DOHH2 (cell line): Measurements from ENCODE around the gene DMAC2.

Source experiments
- H3F3A ChIP-seq: fragments of 200-600 bp; sonication (generic), shearing (Covaris generic); 2 replicates; pipeline ENCODE4 v1.6.0; 2016; ENCODE audit warnings: antibody characterized with exemption, mild to moderate bottlenecking; ENCODE audit not compliant: control insufficient read depth, insufficient read depth
- H3K27ac ChIP-seq: fragments of 200-600 bp; sonication (generic); 2 replicates; pipeline ENCODE4 v1.5.1; 2014; ENCODE audit warnings: low read depth, mild to moderate bottlenecking, low read length, moderate library complexity
- H3K27me3 ChIP-seq: fragments of 200-600 bp; sonication (generic); 2 replicates; pipeline ENCODE4 v1.6.1; 2014; ENCODE audit warnings: mild to moderate bottlenecking, low read length, mixed read lengths; ENCODE audit not compliant: control insufficient read depth
- H3K36me3 ChIP-seq: fragments of 200-600 bp; sonication (generic); 2 replicates; pipeline ENCODE4 v1.6.1; 2014; ENCODE audit warnings: mild to moderate bottlenecking, low read length, moderate library complexity, mixed read lengths; ENCODE audit not compliant: control insufficient read depth
- H3K4me1 ChIP-seq: fragments of 200-600 bp; sonication (generic); 2 replicates; pipeline ENCODE4 v1.6.1; 2014; ENCODE audit warnings: mild to moderate bottlenecking, low read length, mixed read lengths; ENCODE audit not compliant: control insufficient read depth
- H3K4me2 ChIP-seq: fragments of 200-600 bp; sonication (generic); 2 replicates; pipeline ENCODE4 v1.6.0; 2014; ENCODE audit warnings: mild to moderate bottlenecking, low read length, moderate library complexity
- H3K4me3 ChIP-seq: fragments of 200-600 bp; sonication (generic); 2 replicates; pipeline ENCODE4 v1.5.1; 2014; ENCODE audit warnings: mild to moderate bottlenecking, low read length, mixed read lengths
- H3K79me2 ChIP-seq: fragments of 200-600 bp; sonication (generic); 2 replicates; pipeline ENCODE4 v1.6.1; 2014; ENCODE audit warnings: mild to moderate bottlenecking, low read length, mixed read lengths; ENCODE audit not compliant: control insufficient read depth
- H3K9me2 ChIP-seq: fragments of 200-600 bp; sonication (generic); replicated peaks from 2 replicates; pipeline ENCODE4 v1.6.1; 2014; ENCODE audit warnings: mild to moderate bottlenecking, low read length, mixed read lengths; ENCODE audit not compliant: control insufficient read depth
- H3K9me3 ChIP-seq: fragments of 200-600 bp; sonication (generic); 2 replicates; pipeline ENCODE4 v1.6.1; 2014; ENCODE audit warnings: antibody characterized with exemption, low read length, mixed read lengths; ENCODE audit not compliant: control insufficient read depth, insufficient read depth
- H4K20me1 ChIP-seq: fragments of 200-600 bp; sonication (generic); 2 replicates; pipeline ENCODE4 v1.6.0; 2014; ENCODE audit warnings: low read depth, mild to moderate bottlenecking, antibody characterized with exemption, low read length, moderate library complexity; ENCODE audit not compliant: control insufficient read depth, insufficient read depth
- CTCF ChIP-seq: fragments of 200-600 bp; sonication (generic); IDR thresholded peaks from one replicate; pipeline ENCODE4 v1.5.1; 2014; ENCODE audit warnings: antibody characterized with exemption, mild to moderate bottlenecking, low read depth, low read length; ENCODE audit not compliant: poor library complexity, severe bottlenecking
- EZH2phosphoT487 ChIP-seq: fragments of 200-600 bp; sonication (generic); IDR thresholded peaks from 2 replicates; pipeline ENCODE4 v1.6.1; 2017; ENCODE audit warnings: borderline replicate concordance, mild to moderate bottlenecking, antibody characterized with exemption, low read length, moderate library complexity, mixed read lengths

Gene DMAC2

GRCh38 chr19:41403181-41403970 is 36.3 kb downstream of the DMAC2 start:
- H3K4me2 ChIP-seq: no peak overlapping the region
- peaks cover 9% of the 10 kb centered on the region for H3K79me2 ChIP-seq
- H4K20me1 ChIP-seq: no peaks in the 10 kb centered on the region
- no peaks in the 10 kb centered on the region for H3K36me3 ChIP-seq
- TF ChIP-seq CTCF: no peak
- TF ChIP-seq EZH2phosphoT487: no peak
- H3K9me3 ChIP-seq: no peaks in the 10 kb centered on the region
- no peaks in the 10 kb centered on the region for H3F3A ChIP-seq
- H3K27me3 ChIP-seq: no peaks in the 10 kb centered on the region
- peaks cover 17% of the 10 kb centered on the region for H3K4me1 ChIP-seq
- no peak overlapping the region for H3K4me3 ChIP-seq
- H3K9me2 ChIP-seq: no peaks in the 10 kb centered on the region
- H3K27ac ChIP-seq: no peak overlapping the region

- Histone ChIP-seq H3K4me1 (peaks cover 10% of the 10 kb centered on the region), H3K9me3 (no peaks in the 10 kb centered on the region), H3K27ac (no peak overlapping the region), H3K9me2 (no peaks in the 10 kb centered on the region), H3K27me3 (no peaks in the 10 kb centered on the region), H4K20me1 (no peaks in the 10 kb centered on the region), H3K4me2 (no peak overlapping the region), H3K36me3 (peaks cover 4% of the 10 kb centered on the region; the same call in 1 of the 2 replicates), H3K79me2 (peaks cover 18% of the 10 kb centered on the region), H3F3A (no peaks in the 10 kb centered on the region), H3K4me3 (no peak overlapping the region)
- TF ChIP-seq CTCF (no peak), EZH2phosphoT487 (no peak)
These were observed 37.7 kb downstream of the DMAC2 start for GRCh38 chr19:41402010-41402409.

- no peak overlapping the region for H3K4me3 ChIP-seq
- no peak overlapping the region for H3K27ac ChIP-seq
- H3F3A ChIP-seq: no peaks in the 10 kb centered on the region
- no peak for TF ChIP-seq CTCF
- no peak for TF ChIP-seq EZH2phosphoT487
- H3K9me2 ChIP-seq: no peaks in the 10 kb centered on the region
- no peaks in the 10 kb centered on the region for H3K27me3 ChIP-seq
- H3K4me1 ChIP-seq: peaks cover 9% of the 10 kb centered on the region
- peaks cover 24% of the 10 kb centered on the region for H3K79me2 ChIP-seq
- peaks cover 4% of the 10 kb centered on the region; the same call in 1 of the 2 replicates for H3K36me3 ChIP-seq
- no peaks in the 10 kb centered on the region for H3K9me3 ChIP-seq
- H3K4me2 ChIP-seq: no peak overlapping the region
- no peaks in the 10 kb centered on the region for H4K20me1 ChIP-seq
These were observed 38.2 kb downstream of the DMAC2 start for GRCh38 chr19:41401483-41401882.
